ENCODE measurements around the gene TMEM117.

DNA sequence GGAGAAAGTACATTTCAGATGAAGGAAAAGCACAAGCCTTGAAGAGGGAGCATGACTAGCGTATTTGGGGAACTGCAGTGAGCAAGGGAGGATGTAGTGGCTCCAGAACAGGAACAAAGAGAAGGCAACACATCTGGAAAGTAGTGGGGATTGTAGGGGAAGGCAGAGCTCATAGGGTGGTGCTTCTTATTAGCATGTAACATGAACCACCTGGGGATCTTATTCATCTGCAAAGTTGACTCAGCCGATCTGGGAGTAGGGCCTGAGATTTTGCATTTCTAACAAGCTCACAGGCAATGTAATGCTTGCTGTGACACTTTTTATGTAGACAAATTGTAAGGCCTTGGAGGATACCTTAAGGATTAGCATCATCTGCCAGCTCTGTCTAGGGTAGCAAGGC is 592.9 kb downstream of the TMEM117 start:
- no peak for TF ChIP-seq POLR2A (IDR thresholded peaks at IDR 0.05)
- TF ChIP-seq, protein P1, sequence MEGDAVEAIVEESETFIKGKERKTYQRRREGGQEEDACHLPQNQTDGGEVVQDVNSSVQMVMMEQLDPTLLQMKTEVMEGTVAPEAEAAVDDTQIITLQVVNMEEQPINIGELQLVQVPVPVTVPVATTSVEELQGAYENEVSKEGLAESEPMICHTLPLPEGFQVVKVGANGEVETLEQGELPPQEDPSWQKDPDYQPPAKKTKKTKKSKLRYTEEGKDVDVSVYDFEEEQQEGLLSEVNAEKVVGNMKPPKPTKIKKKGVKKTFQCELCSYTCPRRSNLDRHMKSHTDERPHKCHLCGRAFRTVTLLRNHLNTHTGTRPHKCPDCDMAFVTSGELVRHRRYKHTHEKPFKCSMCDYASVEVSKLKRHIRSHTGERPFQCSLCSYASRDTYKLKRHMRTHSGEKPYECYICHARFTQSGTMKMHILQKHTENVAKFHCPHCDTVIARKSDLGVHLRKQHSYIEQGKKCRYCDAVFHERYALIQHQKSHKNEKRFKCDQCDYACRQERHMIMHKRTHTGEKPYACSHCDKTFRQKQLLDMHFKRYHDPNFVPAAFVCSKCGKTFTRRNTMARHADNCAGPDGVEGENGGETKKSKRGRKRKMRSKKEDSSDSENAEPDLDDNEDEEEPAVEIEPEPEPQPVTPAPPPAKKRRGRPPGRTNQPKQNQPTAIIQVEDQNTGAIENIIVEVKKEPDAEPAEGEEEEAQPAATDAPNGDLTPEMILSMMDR (IDR thresholded peaks at IDR 0.05): no peak
